ENCODE results near the gene CAPN9. TPM values are rescaled to one million over a fixed set of nuclear protein-coding genes. Genes with fewer than 3 reads are reported as not detected.

CAPN9 gene
- total and polyA plus RNA-seq, 3 experiments from 2014 or later = not detected

GRCh38 chr1:230730977-230731376, 16.2 kb upstream of the CAPN9 start:
- ChIA-PET CTCF (no interaction called here), POLR2A (no interaction called here)
- H3K9me3 ChIP-seq (ENCODE audit: low read length) = no peaks in the 10 kb centered on the region
- no peak overlapping the region for H3K4me3 Mint-ChIP-seq
- no peak overlapping the region for H3K27ac Mint-ChIP-seq
- no peaks in the 10 kb centered on the region for H3K36me3 ChIP-seq (ENCODE audit: insufficient read depth, low read length)
- no peak for DNase-seq
- no peak overlapping the region for H3K4me3 ChIP-seq (ENCODE audit: low read length)
- no peaks in the 10 kb centered on the region for H3K36me3 Mint-ChIP-seq
- H3K27me3 Mint-ChIP-seq = peaks cover 8 to 44% of the 10 kb centered on the region in 2 donors
- peaks cover 0 to 3% (median 0%) of the 10 kb centered on the region in 5 donors for H3K9me3 Mint-ChIP-seq
- H3K4me1 ChIP-seq (ENCODE audit: insufficient read depth, low read length) = no peaks in the 10 kb centered on the region
- no peak overlapping the region for H3K27ac ChIP-seq (ENCODE audit: low read depth, low read length)
- H3K4me1 Mint-ChIP-seq = no peaks in the 10 kb centered on the region
- H3K27me3 ChIP-seq (ENCODE audit: insufficient read depth, low read length, poor library complexity, severe bottlenecking) = no peaks in the 10 kb centered on the region

GRCh38 chr1:230735447-230735846, 11.7 kb upstream of the CAPN9 start:
- Mint-ChIP-seq H3K27ac (no peak overlapping the region), H3K9me3 (peaks cover 0 to 7% (median 0%) of the 10 kb centered on the region in 5 donors), H3K4me1 (no peaks in the 10 kb centered on the region), H3K27me3 (peaks cover 7 to 41% of the 10 kb centered on the region in 2 donors), H3K4me3 (no peak overlapping the region), H3K36me3 (no peaks in the 10 kb centered on the region)
- no peak for DNase-seq
- ChIA-PET CTCF (no interaction called here), POLR2A (no interaction called here)
- Histone ChIP-seq H3K27me3 (ENCODE audit: insufficient read depth, low read length, poor library complexity, severe bottlenecking) (no peaks in the 10 kb centered on the region), H3K27ac (ENCODE audit: low read depth, low read length) (no peak overlapping the region), H3K9me3 (ENCODE audit: low read length) (no peaks in the 10 kb centered on the region), H3K4me3 (ENCODE audit: low read length) (no peak overlapping the region), H3K4me1 (ENCODE audit: insufficient read depth, low read length) (no peaks in the 10 kb centered on the region), H3K36me3 (ENCODE audit: insufficient read depth, low read length) (no peaks in the 10 kb centered on the region)

GRCh38 chr1:230737622-230738262, 9.4 kb upstream of the CAPN9 start:
- H3K27me3 Mint-ChIP-seq = peaks cover 7 to 32% of the 10 kb centered on the region in 2 donors
- H3K9me3 Mint-ChIP-seq = peaks cover 0 to 7% (median 0%) of the 10 kb centered on the region in 5 donors
- Histone ChIP-seq H3K27me3 (ENCODE audit: insufficient read depth, low read length, poor library complexity, severe bottlenecking) (no peaks in the 10 kb centered on the region), H3K27ac (ENCODE audit: low read depth, low read length) (no peak overlapping the region), H3K4me3 (ENCODE audit: low read length) (no peak overlapping the region), H3K9me3 (ENCODE audit: low read length) (no peaks in the 10 kb centered on the region), H3K36me3 (ENCODE audit: insufficient read depth, low read length) (no peaks in the 10 kb centered on the region), H3K4me1 (ENCODE audit: insufficient read depth, low read length) (no peaks in the 10 kb centered on the region)
- H3K36me3 Mint-ChIP-seq = no peaks in the 10 kb centered on the region
- no peaks in the 10 kb centered on the region for H3K4me1 Mint-ChIP-seq
- H3K27ac Mint-ChIP-seq = no peak overlapping the region
- ChIA-PET CTCF (interaction anchor here (0.7 kb wide), 1 partner anchor 357 kb away, joined by 3 read pairs; no protein-coding TSS in a partner anchor), POLR2A (no interaction called here)
- no peak for DNase-seq
- no peak overlapping the region for H3K4me3 Mint-ChIP-seq

GRCh38 chr1:230739564-230740290, 7.5 kb upstream of the CAPN9 start:
- H3K27me3 Mint-ChIP-seq = peaks cover 9 to 29% of the 10 kb centered on the region in 2 donors
- CTCF ChIA-PET = no interaction called here
- Histone ChIP-seq H3K4me1 (ENCODE audit: insufficient read depth, low read length) (no peaks in the 10 kb centered on the region), H3K27me3 (ENCODE audit: insufficient read depth, low read length, poor library complexity, severe bottlenecking) (no peaks in the 10 kb centered on the region), H3K9me3 (ENCODE audit: low read length) (no peaks in the 10 kb centered on the region), H3K27ac (ENCODE audit: low read depth, low read length) (no peak overlapping the region), H3K4me3 (ENCODE audit: low read length) (no peak overlapping the region), H3K36me3 (ENCODE audit: insufficient read depth, low read length) (no peaks in the 10 kb centered on the region)
- H3K27ac Mint-ChIP-seq = no peak overlapping the region
- no peak for DNase-seq
- peaks cover 0 to 7% (median 0%) of the 10 kb centered on the region in 5 donors for H3K9me3 Mint-ChIP-seq
- POLR2A ChIA-PET = no interaction called here
- no peaks in the 10 kb centered on the region for H3K4me1 Mint-ChIP-seq
- H3K36me3 Mint-ChIP-seq = no peaks in the 10 kb centered on the region
- H3K4me3 Mint-ChIP-seq = no peak overlapping the region

- peak overlapping the region in 2 of 8 donors; percentile 72 to 82 for H3K27ac Mint-ChIP-seq
- Histone ChIP-seq H3K4me1 (ENCODE audit: insufficient read depth, low read length) (no peaks in the 10 kb centered on the region), H3K4me3 (ENCODE audit: low read length) (no peak overlapping the region), H3K9me3 (ENCODE audit: low read length) (no peaks in the 10 kb centered on the region), H3K36me3 (ENCODE audit: insufficient read depth, low read length) (no peaks in the 10 kb centered on the region), H3K27me3 (ENCODE audit: insufficient read depth, low read length, poor library complexity, severe bottlenecking) (no peaks in the 10 kb centered on the region), H3K27ac (ENCODE audit: low read depth, low read length) (no peak overlapping the region)
- H3K4me1 Mint-ChIP-seq = no peaks in the 10 kb centered on the region
- POLR2A ChIA-PET = no interaction called here
- H3K4me3 Mint-ChIP-seq = no peak overlapping the region
- CTCF ChIA-PET = no interaction called here
- H3K27me3 Mint-ChIP-seq = peaks cover 4 to 11% of the 10 kb centered on the region in 2 donors
- DNase-seq = no peak
- H3K36me3 Mint-ChIP-seq = no peaks in the 10 kb centered on the region
- no peaks in the 10 kb centered on the region for H3K9me3 Mint-ChIP-seq
Observed at GRCh38 chr1:230743899-230744298, 3.3 kb upstream of the CAPN9 start.

- POLR2A ChIA-PET = no interaction called here
- no peaks in the 10 kb centered on the region for H3K4me1 Mint-ChIP-seq
Observed at GRCh38 chr1:230744382-230744781, 2.8 kb upstream of the CAPN9 start.

GRCh38 chr1:230745071-230745470, 2.1 kb upstream of the CAPN9 start:
- no peak overlapping the region for H3K27ac ChIP-seq (ENCODE audit: low read depth, low read length)
- Mint-ChIP-seq H3K4me1 (no peaks in the 10 kb centered on the region), H3K27me3 (peaks cover 11 to 18% of the 10 kb centered on the region in 2 donors), H3K4me3 (no peak overlapping the region), H3K9me3 (no peaks in the 10 kb centered on the region), H3K36me3 (no peaks in the 10 kb centered on the region), H3K27ac (no peak overlapping the region)
- no peak overlapping the region for H3K4me3 ChIP-seq (ENCODE audit: low read length)
- CTCF ChIA-PET = no interaction called here
- H3K4me1 ChIP-seq (ENCODE audit: insufficient read depth, low read length) = no peaks in the 10 kb centered on the region
- H3K9me3 ChIP-seq (ENCODE audit: low read length) = no peaks in the 10 kb centered on the region
- no peaks in the 10 kb centered on the region for H3K27me3 ChIP-seq (ENCODE audit: insufficient read depth, low read length, poor library complexity, severe bottlenecking)
- DNase-seq = no peak
- POLR2A ChIA-PET = no interaction called here
- no peaks in the 10 kb centered on the region for H3K36me3 ChIP-seq (ENCODE audit: insufficient read depth, low read length)

More at GRCh38 chr1:230744382-230744781, 2.8 kb upstream of the CAPN9 start:
- H3K9me3 Mint-ChIP-seq = no peaks in the 10 kb centered on the region
- CTCF ChIA-PET = no interaction called here
- no peak overlapping the region for H3K4me3 Mint-ChIP-seq
- no peaks in the 10 kb centered on the region for H3K27me3 ChIP-seq (ENCODE audit: insufficient read depth, low read length, poor library complexity, severe bottlenecking)
- H3K27ac Mint-ChIP-seq = no peak overlapping the region
- H3K27me3 Mint-ChIP-seq = peaks cover 5 to 13% of the 10 kb centered on the region in 2 donors
- no peak overlapping the region for H3K4me3 ChIP-seq (ENCODE audit: low read length)
- H3K4me1 ChIP-seq (ENCODE audit: insufficient read depth, low read length) = no peaks in the 10 kb centered on the region
- H3K27ac ChIP-seq (ENCODE audit: low read depth, low read length) = no peak overlapping the region
- H3K36me3 Mint-ChIP-seq = no peaks in the 10 kb centered on the region
- DNase-seq = no peak
- no peaks in the 10 kb centered on the region for H3K9me3 ChIP-seq (ENCODE audit: low read length)
- H3K36me3 ChIP-seq (ENCODE audit: insufficient read depth, low read length) = no peaks in the 10 kb centered on the region

- Mint-ChIP-seq H3K4me1 (no peaks in the 10 kb centered on the region), H3K36me3 (no peaks in the 10 kb centered on the region), H3K27me3 (peaks cover 13% of the 10 kb centered on the region in 2 donors), H3K4me3 (no peak overlapping the region), H3K27ac (peak overlapping the region in 1 of 8 donors; percentile 23), H3K9me3 (no peaks in the 10 kb centered on the region)
- Histone ChIP-seq H3K36me3 (ENCODE audit: insufficient read depth, low read length) (no peaks in the 10 kb centered on the region), H3K9me3 (ENCODE audit: low read length) (no peaks in the 10 kb centered on the region), H3K27me3 (ENCODE audit: insufficient read depth, low read length, poor library complexity, severe bottlenecking) (no peaks in the 10 kb centered on the region), H3K27ac (ENCODE audit: low read depth, low read length) (no peak overlapping the region), H3K4me3 (ENCODE audit: low read length) (no peak overlapping the region), H3K4me1 (ENCODE audit: insufficient read depth, low read length) (no peaks in the 10 kb centered on the region)
- no peak for DNase-seq
- ChIA-PET POLR2A (no interaction called here), CTCF (no interaction called here)
Observed at GRCh38 chr1:230746617-230747016, 571 bp upstream of the CAPN9 start.
